Stimulated activated CD8-positive, alpha-beta memory T cell treated with anti-CD3 and anti-CD28 coated beads, Interleukin-15, amount 100 ng/mL, for 1 hour (primary cell): ENCODE data around the gene CHIC2.
"Not testable (repeated sequence)": the region's sequence is repeated elsewhere in the genome, so short reads cannot be mapped to it uniquely, and the experiment has no call there.

ENCODE experiments used
- DNase-seq: peaks from one replicate; pipeline ENCODE4 v3.0.0-alpha.2; 2020; ENCODE audit warnings: low read depth

Gene CHIC2

DNA sequence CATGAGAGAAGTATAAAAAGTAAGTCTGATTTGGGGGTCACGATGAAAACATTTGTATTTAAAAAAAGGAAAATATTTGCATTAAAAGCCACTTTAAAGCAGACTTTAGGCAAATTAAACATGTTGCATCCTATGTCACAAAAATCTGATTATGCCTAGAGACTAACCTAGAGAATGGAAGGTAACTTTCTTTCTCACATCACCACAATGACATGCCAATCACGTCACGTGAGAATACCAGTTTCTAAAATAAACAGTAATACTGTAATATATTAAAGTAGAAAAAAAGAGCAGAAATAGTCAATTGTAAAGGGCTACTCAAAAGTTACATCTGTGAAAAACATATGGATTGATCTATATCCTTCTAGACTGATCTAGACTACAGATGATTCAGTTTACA lies 3.3 kb downstream of the CHIC2 start:
- DNase-seq: no peak

DNA sequence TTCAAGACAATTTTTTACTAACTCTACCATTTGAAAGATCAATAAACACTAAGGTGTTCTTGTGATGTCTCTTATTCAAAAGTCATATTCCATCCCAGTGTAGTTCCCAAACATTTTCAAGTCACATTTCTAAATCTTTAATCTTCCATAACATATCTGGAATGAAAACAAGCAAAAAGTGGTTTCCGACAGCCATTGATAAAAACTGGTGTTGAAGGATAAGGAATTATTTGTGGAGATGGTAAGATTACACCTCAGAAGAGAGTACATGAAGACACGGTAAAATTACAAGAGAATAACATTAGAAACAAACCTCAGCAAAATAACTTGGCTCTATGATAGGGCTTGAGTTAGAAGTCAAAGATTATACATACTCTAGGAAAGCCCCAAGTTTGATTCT lies 4.3 kb downstream of the CHIC2 start:
- no peak for DNase-seq

DNA sequence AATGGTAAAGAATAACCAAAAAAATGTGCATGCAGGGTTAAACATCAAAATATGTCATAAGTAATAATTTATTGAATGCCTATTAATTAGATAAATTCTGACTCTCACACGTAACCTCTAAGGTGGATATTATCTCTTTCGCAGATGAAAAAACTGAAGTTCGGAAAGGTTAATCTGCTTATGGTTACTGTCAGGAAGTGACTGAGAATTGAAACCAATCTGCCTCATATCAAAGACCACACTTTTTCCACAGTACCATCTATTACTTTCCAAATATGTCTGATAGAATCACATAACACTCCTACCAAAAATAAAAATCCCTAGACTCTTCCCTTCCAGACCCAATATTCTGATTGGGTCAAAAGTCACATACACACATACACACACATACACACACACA lies 6.2 kb downstream of the CHIC2 start:
- no peak for DNase-seq

DNA sequence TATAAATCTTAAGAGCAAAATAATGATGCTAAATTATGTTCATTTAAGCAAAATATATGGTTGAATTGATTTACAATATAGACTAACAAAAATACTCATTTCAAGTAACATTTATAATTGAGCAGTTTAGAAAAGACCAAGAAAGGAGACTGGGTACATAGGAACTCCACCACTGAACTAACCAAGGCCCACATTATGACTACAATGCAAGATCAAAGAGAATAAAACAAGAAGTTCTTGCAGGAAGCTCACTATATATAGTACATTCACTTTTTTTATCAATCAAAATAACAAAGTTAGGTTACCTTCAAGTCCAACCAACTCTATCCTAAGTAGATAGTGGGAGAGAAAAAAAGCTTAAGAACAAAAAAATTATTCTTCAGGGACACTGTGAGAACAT lies 8.0 kb downstream of the CHIC2 start:
- no peak for DNase-seq

DNA sequence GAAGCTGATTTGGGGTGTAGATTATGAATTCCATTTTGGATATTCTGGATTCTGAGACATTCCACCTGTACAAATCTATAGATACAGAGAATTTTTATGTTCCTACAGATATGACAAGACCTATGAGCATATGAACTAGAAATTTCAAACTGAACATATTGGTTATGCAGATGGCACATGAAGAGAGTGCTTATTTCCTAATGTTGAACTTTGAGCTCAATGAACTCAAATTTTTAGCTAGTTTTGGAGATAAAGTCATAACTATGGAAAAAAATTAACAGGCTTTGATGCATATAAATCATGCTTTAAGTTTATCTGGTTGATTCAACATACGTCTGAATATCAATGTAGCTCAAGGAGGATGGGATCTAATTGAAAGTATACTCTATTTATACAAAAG lies 8.9 kb downstream of the CHIC2 start:
- no peak for DNase-seq

DNA sequence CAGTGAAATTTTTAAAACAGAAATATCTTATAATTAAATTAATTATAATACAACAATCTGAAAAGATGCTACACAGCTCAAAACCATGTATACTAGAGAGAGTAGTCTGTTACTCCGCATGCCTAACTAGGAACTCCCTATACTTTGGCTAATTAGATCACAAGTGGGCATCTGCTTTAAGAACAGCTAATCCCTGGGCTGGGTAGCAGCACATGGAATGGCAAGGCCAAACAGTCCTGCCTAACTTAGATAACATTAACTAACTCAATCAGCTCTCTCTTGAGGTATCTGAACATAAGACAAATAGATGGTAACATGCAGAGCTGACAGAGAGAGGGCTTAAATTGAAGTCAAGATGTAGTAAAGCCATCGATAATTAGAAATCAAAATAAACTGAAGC lies 9.9 kb downstream of the CHIC2 start:
- DNase-seq: no peak

DNA sequence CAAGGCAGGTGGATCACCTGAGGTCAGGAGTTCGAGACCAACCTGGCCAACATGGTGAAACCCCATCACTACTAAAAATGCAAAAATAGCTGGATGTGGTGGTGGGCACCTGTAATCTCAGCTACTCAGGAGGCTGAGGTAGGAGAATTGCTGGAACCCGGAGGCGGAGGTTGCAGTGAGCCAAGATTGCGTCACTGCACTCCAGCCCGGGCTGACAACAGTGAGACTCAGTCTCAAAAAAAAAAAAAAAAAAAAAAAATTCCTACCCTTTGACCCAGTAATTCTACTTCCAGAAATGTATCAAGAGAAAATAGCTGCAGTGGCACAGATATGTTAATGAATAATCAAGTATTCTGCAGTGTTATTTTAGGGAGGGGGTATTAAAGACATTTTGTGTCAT lies 11.1 kb downstream of the CHIC2 start:
- not testable (repeated sequence) for DNase-seq

DNA sequence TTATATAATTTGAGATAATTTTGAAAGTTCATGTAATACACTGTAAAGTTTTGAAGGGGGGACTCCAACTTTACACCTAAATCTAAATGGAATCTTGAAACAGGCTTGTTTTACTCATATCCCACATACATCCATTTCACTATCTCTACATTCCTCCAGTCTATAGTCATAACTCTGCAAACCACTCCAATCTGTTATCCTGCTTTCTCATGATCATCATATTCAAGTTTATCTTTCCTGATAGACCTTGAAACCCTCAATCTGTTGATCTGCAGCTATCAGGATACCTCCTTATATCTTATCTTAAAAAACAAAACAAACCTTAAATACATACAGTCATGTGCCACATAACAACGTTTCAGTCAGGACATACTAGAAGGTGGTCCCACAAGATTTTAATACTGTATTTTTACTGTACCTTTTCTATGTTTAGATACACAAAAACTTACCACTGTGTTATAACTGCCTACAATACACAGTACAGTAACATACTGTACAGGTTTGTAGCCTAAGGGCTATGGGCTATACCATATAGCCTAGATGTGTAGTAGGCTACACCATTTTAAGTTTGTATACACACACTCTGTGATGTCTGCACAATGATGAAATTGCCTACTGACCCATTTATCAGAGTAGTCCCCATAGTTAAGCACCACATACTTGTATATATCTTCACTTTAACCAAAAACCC lies 14.0 kb downstream of the CHIC2 start:
- DNase-seq: no peak

DNA sequence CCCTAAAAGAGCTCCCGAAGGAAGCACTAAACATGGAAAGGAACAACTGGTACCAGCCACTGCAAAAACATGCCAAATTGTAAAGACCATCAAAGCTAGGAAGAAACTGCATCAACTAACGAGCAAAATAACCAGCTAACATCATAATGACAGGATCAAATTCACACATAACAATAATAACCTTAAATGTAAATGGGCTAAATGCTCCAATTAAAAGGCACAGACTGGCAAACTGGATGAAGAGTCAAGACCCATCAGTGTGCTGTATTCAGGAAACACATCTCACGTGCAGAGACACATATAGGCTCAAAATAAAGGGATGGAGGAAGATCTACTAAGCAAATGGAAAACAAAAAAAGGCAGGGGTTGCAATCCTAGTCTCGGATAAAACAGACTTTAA lies 20.8 kb downstream of the CHIC2 start:
- not testable (repeated sequence) for DNase-seq

DNA sequence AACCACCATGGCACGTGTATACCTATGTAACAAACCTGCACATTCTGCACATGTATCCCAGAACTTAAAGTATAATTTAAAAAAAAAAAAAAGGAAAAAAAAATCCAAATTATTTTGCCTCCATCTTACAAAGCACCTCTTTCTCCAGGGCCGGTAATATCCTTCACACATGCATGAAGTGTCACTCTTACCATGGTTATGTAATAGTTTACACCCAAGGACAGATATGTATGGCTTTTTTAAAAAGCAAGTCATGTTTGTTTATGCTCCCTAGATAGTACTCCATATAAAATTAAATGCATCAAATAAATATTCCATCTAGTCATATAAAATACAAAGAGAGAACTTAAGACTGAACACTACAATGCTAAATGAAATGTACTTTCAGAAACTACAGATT lies 22.5 kb downstream of the CHIC2 start:
- no peak for DNase-seq

DNA sequence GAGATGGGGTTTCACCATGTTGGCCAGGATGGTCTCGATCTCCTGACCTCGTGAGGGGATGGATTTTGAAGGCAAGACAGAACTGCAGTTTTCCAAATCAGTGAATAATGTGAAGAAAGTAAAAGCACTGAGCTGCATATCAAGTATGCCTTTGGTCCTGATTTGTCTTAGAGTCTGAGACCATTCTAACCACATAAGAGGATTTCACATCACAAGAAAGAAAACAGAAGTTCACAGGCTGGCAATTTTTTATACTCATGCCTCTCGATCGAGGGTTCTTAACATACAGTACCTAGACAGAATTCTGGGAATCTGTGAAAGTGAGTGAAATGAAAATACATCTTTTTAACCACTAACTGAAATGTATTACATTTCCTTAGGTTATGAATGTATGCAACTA lies 23.3 kb downstream of the CHIC2 start:
- no peak for DNase-seq

DNA sequence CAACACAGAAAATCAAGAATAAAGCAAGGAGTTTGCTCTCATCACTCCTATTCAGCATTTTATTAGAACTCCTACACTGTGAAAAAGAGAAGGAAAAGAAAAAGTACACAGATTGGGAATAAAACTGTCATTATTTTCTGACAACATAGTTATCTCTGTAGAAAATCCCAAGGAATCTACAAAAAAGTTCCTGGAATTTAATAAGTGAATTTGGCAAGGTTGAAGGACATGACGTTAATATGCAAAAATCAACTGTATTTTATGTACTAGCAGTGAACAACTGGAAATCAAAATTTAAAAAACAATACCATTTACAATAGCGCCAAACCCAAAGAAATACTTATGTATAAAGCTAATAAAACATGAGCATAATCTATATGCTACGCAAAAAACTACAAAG lies 26.3 kb downstream of the CHIC2 start:
- no peak for DNase-seq

DNA sequence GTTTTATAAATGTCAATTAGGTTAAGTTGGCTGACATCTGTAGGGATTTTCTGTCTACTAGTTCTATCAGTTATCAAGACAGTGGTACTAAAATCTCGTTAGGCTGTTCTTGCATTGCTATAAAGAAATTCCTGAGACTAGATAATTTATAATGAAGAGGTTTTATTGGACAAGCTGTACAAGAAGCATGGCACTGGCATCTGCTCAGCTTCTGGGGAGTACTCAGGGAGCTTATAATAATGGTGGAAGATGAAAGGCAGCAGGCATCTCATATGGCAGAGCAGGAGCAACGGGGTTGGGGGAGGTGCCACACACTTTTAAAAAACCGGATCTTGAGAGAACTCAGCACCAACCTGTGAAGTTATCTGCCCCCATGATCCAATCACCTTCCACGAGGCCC lies 28.2 kb downstream of the CHIC2 start:
- no peak for DNase-seq

DNA sequence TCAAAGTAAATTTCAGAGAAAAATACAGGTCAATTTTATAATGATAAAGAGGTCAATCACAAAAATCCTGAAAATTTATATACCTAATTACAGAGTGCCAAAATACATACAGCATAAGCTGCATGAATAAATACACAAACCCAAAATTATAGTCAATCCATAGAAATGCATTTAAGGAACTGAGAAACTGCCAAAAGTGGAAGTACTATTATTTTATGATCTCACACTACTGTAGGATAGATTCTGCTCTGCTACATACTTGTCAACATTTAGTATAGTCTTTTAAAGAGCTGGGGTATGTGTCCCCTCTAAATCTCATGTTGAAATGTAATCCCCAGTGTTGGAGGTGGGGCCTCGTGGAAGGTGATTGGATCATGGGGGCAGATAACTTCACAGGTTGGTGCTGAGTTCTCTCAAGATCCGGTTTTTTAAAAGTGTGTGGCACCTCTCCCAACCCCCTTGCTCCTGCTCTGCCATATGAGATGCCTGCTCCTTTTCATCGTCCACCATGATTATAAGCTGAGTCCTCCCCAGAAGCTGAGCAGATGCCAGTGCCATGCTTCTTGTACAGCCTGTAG lies 31.8 kb downstream of the CHIC2 start:
- DNase-seq: no peak

DNA sequence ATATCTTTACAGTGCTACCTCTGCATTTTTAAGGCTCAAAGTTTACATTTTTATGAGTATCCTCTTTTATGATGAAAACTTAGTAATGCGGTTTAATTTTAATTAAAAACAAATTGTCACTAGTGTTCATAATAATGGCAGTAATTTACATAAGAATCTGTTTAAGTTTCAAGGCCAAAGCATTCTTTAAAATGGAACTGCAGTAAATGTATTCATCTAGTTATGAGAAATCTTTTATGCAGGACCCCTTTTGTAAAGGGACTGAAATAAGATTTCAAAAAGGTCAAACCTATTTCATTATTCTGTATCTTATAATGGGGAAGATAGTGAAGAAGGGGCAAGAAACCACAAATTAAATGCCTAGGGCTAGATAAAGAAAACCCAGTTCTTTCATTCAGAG lies 37.1 kb downstream of the CHIC2 start:
- no peak for DNase-seq

DNA sequence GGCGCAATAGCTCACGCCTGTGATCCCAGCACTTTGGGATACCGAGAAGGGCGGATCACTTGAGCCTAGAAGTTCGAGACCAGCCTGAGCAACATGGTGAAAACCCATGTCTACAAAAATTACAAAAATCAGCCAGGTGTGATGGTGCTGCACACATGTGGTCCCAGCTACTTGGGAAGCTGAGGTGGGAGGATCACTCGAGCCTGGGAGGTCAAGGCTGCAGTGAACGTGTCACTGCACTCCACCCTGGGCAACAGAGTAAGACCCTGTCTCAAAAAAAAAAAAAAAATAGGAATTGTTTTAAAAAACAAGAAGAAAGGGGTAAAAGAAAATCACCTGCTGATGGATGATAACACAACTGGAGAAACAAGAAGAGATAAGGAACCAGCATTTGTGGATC lies 38.8 kb downstream of the CHIC2 start:
- DNase-seq: no peak

DNA sequence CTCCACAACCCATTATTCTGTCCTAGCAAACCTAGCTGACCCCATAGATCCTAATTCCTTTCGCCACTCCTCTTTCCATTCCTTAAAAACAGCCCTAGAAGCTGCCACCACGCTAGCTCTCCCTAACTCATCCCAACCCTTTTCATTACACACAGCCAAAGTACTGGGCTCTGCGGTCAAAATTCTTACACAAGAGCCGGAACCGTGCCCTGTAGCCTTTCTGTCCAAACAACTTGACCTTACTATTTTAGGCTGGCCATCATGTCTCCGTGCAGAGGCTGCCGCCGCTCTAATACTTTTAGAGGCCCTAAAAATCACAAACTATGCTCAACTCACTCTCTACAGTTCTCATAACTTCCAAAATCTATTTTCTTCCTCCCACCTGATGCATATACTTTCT lies 41.4 kb downstream of the CHIC2 start:
- not testable (repeated sequence) for DNase-seq

DNA sequence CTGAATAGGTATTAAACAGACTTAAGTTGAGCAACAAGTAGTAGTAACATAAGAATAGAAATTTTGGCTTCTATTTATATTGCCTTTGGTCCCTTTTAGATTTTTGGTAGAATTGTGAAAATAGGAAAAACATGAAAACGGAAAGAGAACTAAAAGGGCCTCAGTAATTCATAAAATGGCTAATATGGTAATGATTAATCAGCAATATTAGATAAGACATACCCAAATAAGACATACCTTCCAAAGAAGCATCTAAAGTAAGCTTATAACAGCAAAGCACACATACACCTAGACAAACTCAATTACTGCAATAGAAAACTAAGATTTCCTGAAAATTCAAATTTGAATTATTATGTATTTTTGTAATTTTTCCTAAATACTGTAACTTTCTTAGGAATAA lies 46.4 kb downstream of the CHIC2 start:
- no peak for DNase-seq

DNA sequence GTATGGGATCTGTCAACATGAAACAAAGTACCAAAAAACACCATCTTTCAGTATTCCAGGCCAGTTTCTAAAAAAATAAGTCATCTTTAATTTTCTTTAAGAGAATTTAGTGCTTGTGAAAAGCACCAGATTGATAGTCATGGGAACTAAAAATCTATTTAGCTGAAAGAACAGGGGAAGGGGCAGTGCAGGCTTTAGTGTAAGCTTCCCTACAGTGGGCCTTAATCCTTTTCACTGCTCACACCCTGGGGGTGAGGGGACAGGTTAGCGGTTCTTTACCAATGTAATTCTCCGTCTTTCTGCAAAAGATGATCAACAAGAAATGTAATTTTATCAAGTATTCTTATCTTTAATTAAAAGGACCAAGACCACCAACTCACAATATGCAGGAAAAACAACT lies 47.1 kb downstream of the CHIC2 start:
- DNase-seq: no peak

DNA sequence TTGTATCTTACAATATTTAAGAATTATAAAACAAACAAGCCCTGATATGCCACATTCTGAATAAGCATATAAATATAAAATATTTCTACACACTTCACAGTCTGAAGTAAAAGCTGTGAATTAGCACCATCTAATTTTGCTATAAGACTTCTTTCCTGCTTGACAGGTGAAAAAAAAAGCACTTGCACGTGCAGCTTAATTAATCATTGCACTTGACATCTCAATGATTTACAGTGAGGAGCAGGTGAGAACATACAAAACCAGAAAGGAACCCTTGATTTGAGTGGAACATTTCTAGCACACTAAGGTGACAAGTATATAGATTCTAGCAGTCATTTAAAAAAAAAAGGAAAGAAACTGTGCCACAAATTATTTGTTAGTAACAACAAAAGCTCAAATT lies 47.9 kb downstream of the CHIC2 start:
- no peak for DNase-seq

DNA sequence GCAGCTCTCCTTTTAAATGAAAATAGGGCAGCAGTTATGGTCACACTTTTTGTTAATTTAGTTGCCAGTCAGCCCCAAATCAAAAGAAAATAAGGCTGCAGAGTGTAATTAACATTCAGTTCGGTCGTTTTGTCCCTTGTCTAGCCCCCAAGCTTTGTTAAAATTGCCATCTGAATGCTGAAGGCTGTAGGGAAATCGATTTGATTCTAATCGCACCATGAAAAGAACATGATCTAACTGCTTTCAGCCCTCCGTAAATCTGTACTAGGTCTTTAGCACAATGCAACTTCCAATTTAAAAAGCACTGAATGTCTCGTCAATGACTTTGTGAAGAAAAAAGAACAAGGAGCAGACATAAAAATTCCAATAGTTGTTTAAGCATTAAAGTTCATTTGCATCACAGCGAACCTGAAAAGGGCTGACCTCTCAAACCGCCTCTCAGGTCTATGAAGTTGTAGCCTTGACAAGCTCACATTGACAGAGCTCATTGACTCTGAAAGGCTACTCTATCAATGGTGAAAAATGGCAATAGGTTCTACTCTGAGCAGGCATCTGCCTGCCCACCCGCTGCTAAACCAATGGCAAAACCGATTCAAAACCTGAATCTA lies 48.9 kb downstream of the CHIC2 start:
- no peak for DNase-seq

DNA sequence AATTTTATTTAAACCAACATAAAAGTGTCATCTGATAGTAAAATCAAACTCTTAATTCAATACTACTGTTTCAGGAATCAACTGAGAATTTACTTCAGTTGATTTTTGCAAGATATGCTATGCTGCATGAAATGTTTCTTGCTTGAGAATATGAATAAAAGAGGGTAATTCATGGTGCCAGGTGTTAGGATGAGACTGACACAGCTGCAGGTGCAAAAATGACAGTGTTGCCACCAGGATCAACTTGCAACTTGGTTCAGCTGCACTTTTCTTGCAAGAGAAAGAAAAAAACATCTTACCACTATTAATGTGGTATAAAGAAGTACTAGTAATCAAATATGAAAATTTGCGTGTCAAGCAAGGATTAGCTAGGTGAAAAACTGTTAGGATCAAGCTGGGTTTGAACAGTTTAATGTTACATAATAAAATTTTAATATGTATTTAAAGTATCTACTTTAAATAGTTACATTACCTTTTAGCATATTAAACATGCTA lies 49.7 kb downstream of the CHIC2 start:
- no peak for DNase-seq

DNA sequence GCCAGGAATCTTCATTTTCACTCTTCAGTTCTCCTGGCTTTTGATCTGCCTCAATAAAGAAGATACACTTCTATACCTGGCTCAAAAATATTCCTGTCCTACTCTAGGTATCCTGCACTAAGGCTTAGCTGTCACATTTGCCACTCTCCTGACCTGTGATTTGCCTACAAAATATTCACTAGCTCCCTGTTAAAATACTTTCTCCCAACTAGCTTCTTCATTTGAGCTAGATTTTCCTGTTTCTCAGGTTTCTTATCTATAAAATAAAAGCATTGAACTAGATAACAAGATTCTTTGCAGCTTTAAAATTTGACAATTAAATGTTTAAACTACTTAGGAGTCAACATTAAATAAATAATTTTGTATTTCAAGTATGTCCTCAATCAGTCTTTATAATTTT lies 53.2 kb downstream of the CHIC2 start:
- no peak for DNase-seq

DNA sequence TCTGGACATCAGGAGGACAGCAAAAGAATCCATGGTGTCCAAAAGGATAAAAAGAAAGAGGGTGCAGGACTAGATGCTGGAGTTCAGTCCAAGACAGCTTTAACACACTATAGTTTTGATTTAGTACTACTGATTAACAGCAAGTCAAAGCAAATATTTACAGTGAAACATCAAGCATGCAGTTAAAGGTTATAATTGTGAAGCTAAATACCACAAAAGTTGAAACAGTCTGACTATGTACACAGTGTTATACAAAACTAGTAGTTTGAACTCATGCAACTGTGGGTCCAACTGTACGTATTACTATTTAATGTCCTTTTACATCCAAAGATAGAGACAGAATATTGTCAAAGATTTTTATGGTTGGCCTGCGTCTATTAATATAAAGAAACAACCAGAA lies 57.6 kb downstream of the CHIC2 start:
- no peak for DNase-seq
